GM23338 (cell line): ENCODE results near the gene PUDP.

Source experiments
- STAT1 ChIP-seq: IDR thresholded peaks from one replicate; pipeline ENCODE4 v1.6.1; 2016; ENCODE audit warnings: antibody characterized with exemption; ENCODE audit not compliant: unreplicated experiment
- TF ChIP-seq, protein P1 (sequence below), 2 experiments: fragments of 200-600 bp in 1 of 2; sonication (generic) in 1 of 2; conservative IDR thresholded peaks; 2 replicates each; pipeline versions ENCODE4 v1.5.1 to v1.6.1; 2016 to 2017; ENCODE audit warnings: antibody characterized with exemption in 2 of 2, low read depth in 2 of 2, mild to moderate bottlenecking in 2 of 2, moderate library complexity in 1 of 2

DNA sequence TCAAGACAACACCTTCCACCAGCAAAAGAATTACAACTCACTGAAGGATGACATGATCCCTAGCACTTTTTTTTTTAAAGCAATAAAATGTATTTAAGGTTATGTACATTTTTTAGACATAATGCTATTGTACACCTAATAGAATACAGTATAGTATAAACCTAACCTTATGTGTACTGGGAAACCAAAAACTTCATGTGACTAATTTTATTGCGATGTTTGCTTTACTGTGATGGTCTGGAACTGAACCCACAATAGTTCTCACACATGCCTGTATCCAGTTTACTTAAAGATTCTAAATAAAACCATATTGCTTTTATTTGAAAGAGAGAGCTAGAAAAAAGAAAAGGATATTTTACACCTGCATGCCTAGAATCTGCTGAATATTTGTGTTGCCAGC lies 4.9 kb downstream of the PUDP start:
- TF ChIP-seq, protein P1, sequence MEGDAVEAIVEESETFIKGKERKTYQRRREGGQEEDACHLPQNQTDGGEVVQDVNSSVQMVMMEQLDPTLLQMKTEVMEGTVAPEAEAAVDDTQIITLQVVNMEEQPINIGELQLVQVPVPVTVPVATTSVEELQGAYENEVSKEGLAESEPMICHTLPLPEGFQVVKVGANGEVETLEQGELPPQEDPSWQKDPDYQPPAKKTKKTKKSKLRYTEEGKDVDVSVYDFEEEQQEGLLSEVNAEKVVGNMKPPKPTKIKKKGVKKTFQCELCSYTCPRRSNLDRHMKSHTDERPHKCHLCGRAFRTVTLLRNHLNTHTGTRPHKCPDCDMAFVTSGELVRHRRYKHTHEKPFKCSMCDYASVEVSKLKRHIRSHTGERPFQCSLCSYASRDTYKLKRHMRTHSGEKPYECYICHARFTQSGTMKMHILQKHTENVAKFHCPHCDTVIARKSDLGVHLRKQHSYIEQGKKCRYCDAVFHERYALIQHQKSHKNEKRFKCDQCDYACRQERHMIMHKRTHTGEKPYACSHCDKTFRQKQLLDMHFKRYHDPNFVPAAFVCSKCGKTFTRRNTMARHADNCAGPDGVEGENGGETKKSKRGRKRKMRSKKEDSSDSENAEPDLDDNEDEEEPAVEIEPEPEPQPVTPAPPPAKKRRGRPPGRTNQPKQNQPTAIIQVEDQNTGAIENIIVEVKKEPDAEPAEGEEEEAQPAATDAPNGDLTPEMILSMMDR (conservative IDR thresholded peaks at IDR 0.05; ENCODE audit: low read depth in 2 of 2) = no peak
- no peak for TF ChIP-seq STAT1
